AG09309 (cell line): ENCODE data around the gene C2orf78.
A peak's percentile ranks its signal among the peaks of the same experiment; 100 is the strongest.
"Not testable (repeated sequence)": the region's sequence is repeated elsewhere in the genome, so short reads cannot be mapped to it uniquely, and the experiment has no call there.

Source experiments
- DNase-seq: peaks from one replicate; pipeline ENCODE4 v3.0.0-alpha.2; 2010; ENCODE audit warnings: low read depth
- H3K4me3 ChIP-seq: 2 replicates; pipeline ENCODE4 v1.5.1; 2011; ENCODE audit warnings: mild to moderate bottlenecking, low read depth, low read length, moderate library complexity; ENCODE audit not compliant: control insufficient read depth
- TF ChIP-seq, protein P1 (sequence below): IDR thresholded peaks from 2 replicates; pipeline ENCODE4 v1.5.1; 2011; ENCODE audit warnings: mild to moderate bottlenecking, low read depth, low read length, inconsistent platforms; ENCODE audit not compliant: insufficient read depth, control insufficient read depth; ENCODE audit errors: missing control alignments

Gene C2orf78

DNA sequence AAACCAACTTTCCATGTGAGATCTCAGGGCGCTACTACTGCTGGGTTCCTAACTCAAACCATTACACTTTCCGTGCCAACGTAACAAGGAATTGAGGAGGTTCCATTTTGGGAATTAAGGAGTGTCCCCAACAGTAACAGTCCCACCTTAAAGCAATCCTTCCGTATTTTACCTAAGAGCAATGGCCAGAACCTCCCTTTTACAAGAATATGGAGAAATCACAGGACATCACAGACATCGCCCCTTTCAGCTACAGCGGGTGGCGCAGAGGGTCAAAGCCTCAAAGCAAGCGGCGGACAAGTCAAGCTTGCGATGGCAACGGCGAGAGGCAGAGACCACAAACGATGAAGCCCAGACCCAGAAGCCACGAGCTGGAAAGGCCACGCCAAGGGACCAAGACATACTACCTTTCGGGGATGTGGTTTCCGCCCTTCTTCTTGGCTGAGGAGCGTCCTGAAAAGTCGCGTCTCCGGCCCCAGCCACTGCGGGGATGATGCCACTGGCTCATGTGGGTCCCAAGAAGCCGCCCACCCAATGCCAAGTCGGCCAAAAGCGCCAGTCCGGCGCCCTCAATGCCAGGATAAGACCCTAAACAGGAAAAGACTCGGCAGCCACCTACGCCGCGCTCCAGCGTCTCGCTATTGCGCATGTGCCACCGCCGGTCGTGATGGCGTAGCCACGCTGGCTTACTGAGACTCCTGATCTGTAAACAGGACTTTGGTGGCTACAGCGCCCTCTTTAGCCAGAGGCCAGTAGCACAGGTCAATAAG is 4.3 kb upstream of the C2orf78 start, which contains the start of gene DUSP11:
Gene DUSP11 (minus strand): TSS at position 637 of the 770 bp plus-strand sequence. CDS start 129 bp downstream, at position 508.
- H3K4me3 ChIP-seq: peak within 1 kb of the TSS; percentile 71
- peak; percentile 70 for DNase-seq
- TF ChIP-seq, protein P1, sequence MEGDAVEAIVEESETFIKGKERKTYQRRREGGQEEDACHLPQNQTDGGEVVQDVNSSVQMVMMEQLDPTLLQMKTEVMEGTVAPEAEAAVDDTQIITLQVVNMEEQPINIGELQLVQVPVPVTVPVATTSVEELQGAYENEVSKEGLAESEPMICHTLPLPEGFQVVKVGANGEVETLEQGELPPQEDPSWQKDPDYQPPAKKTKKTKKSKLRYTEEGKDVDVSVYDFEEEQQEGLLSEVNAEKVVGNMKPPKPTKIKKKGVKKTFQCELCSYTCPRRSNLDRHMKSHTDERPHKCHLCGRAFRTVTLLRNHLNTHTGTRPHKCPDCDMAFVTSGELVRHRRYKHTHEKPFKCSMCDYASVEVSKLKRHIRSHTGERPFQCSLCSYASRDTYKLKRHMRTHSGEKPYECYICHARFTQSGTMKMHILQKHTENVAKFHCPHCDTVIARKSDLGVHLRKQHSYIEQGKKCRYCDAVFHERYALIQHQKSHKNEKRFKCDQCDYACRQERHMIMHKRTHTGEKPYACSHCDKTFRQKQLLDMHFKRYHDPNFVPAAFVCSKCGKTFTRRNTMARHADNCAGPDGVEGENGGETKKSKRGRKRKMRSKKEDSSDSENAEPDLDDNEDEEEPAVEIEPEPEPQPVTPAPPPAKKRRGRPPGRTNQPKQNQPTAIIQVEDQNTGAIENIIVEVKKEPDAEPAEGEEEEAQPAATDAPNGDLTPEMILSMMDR: peak; percentile 97

- DNase-seq: no peak
- TF ChIP-seq, protein P1: no peak
- no peak overlapping the region for H3K4me3 ChIP-seq
These were observed 3.8 kb upstream of the C2orf78 start for GRCh38 chr2:73780237-73780582.

- DNase-seq: not testable (repeated sequence)
These were observed 581 bp upstream of the C2orf78 start for GRCh38 chr2:73783402-73783801.

DNA sequence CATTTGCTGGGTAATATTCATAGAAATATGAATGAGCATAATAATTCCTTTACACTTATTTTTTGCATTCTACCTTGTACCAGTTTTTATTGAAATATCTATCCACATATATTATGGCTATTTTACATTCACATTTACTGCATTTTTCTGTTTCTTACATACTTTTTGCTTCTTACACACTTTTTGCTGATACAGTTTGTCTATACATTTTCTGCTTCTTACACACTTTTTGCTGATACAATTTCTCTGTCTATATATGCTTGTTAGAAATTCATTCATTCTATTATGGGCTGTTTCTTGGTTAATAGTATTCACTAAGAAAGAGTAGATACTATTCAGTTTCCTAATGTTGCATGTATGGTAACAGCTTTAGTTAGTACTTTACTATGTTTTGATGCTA is 27.9 kb downstream of the C2orf78 start:
- TF ChIP-seq, protein P1: no peak
- H3K4me3 ChIP-seq: no peak overlapping the region
- DNase-seq: no peak

More at GRCh38 chr2:73783402-73783801, 581 bp upstream of the C2orf78 start:
- H3K4me3 ChIP-seq: not testable (repeated sequence)

- H3K4me3 ChIP-seq: no peak overlapping the region
- TF ChIP-seq, protein P1: no peak
- no peak for DNase-seq
These were observed 28.7 kb downstream of the C2orf78 start for GRCh38 chr2:73812635-73813034.

- DNase-seq: no peak
- no peak overlapping the region for H3K4me3 ChIP-seq
- TF ChIP-seq, protein P1: no peak
These were observed 34.3 kb downstream of the C2orf78 start for GRCh38 chr2:73818296-73818695.

DNA sequence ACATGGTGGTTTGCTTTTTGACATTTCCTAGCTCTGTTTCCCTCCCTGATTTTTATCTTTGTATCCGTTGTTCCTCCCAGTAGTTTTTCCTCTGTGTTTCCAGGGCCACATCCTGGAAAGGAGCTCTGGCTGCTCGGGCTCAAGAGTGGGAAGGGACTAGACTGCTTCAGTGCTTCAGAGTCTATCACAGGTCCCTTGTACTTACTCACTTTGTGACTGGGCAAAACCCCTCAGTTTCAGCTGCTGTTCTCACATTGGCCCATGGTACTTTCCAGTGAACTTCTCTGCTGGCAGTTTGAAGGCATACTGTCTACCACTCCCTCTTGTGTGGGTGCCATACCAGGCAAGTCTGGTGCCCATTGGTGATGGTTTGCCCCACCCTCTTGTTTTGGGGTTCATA is 37.2 kb downstream of the C2orf78 start:
- no peak for DNase-seq
- no peak overlapping the region for H3K4me3 ChIP-seq
- TF ChIP-seq, protein P1: no peak
